DND-41 (cell line): ENCODE results near the gene AKIRIN2.

Experiments
- ATAC-seq: fragments of 200-7000 bp; cut with Tn5 transposase; 3 replicates; pipeline ENCODE4 v1.9.1; 2021; ENCODE audit warnings: low read depth; ENCODE audit not compliant: insufficient read depth
- DNase-seq: peaks from one replicate; pipeline ENCODE4 v3.0.0-alpha.2; 2020
- H2AFZ ChIP-seq: 2 replicates; pipeline ENCODE4 v1.6.0; 2012; ENCODE audit warnings: low read depth, low read length
- H3K27ac ChIP-seq: 2 replicates; pipeline ENCODE4 v1.5.1; 2012; ENCODE audit warnings: low read length, inconsistent platforms
- H3K27me3 ChIP-seq: fragments of 200-600 bp; sonication (generic); 2 replicates; pipeline ENCODE4 v1.6.0; 2012; ENCODE audit warnings: low read length, mild to moderate bottlenecking, inconsistent platforms; ENCODE audit not compliant: insufficient read depth, poor library complexity
- H3K36me3 ChIP-seq: 2 replicates; pipeline ENCODE4 v1.5.1; 2012; ENCODE audit warnings: low read length, inconsistent platforms; ENCODE audit not compliant: insufficient read depth
- H3K4me1 ChIP-seq: 2 replicates; pipeline ENCODE4 v1.5.1; 2012; ENCODE audit warnings: mild to moderate bottlenecking, low read length; ENCODE audit not compliant: insufficient read depth
- H3K4me2 ChIP-seq: 2 replicates; pipeline ENCODE4 v1.6.0; 2012; ENCODE audit warnings: mild to moderate bottlenecking, moderate library complexity, low read length, inconsistent platforms; ENCODE audit not compliant: insufficient read depth
- H3K4me3 ChIP-seq, 2 experiments: fragments of 200-600 bp in 1 of 2; shearing (Covaris generic) in 1 of 2; 2 replicates each; pipeline ENCODE4 v1.5.1; 2012 to 2016; ENCODE audit warnings: inconsistent platforms in 2 of 2, low read length in 2 of 2, mild to moderate bottlenecking in 2 of 2, low read depth in 1 of 2, moderate library complexity in 1 of 2
- H3K79me2 ChIP-seq: 2 replicates; pipeline ENCODE4 v1.6.0; 2012; ENCODE audit warnings: low read length, inconsistent platforms; ENCODE audit not compliant: insufficient read depth
- H3K9ac ChIP-seq: 2 replicates; pipeline ENCODE4 v1.6.0; 2012; ENCODE audit warnings: low read depth, mild to moderate bottlenecking, inconsistent platforms, low read length, moderate library complexity
- H3K9me3 ChIP-seq: 2 replicates; pipeline ENCODE4 v1.5.1; 2012; ENCODE audit warnings: low read length, moderate library complexity, mild to moderate bottlenecking, inconsistent platforms; ENCODE audit not compliant: insufficient read depth, severe bottlenecking
- H4K20me1 ChIP-seq: 2 replicates; pipeline ENCODE4 v1.6.0; 2012; ENCODE audit warnings: low read length; ENCODE audit not compliant: insufficient read depth
- EZH2 ChIP-seq: IDR thresholded peaks from 3 replicates; pipeline ENCODE4 v1.6.1; 2012; ENCODE audit warnings: borderline replicate concordance, low read depth, mild to moderate bottlenecking, moderate library complexity, low read length, inconsistent platforms; ENCODE audit not compliant: severe bottlenecking
- TF ChIP-seq, protein P1 (sequence below): IDR thresholded peaks from 2 replicates; pipeline ENCODE4 v1.5.1; 2012; ENCODE audit warnings: borderline replicate concordance, low read length, moderate library complexity, mild to moderate bottlenecking; ENCODE audit not compliant: poor library complexity, severe bottlenecking; ENCODE audit errors: extremely low read depth

Gene AKIRIN2

DNA sequence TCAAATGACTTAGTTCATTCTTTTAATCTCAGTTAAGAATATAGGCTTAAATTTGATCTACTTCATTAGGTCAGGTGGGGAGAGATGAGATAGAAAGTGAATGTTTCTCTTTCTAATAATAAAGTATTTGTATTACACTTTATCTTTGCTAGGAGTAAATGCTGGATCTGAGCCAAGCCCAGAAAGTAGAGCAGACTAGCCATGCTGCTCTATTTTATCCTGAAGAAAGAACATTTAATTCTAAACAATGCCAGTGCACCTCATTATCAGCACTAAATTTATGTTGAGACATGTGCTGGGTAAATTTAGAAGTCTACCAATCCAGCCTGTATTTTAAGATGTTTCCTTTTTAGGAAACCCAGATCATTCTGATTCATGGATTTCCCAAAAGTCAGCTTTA is 43.5 kb downstream of the AKIRIN2 start:
- Histone ChIP-seq H3K4me2 (no peak overlapping the region), H3K27ac (no peak overlapping the region), H3K4me3 (no peak overlapping the region), H3K27me3 (no peaks in the 10 kb centered on the region), H2AFZ (no peak overlapping the region), H3K9ac (no peak overlapping the region), H3K4me1 (peaks cover 31% of the 10 kb centered on the region), H3K36me3 (peaks cover 42% of the 10 kb centered on the region), H3K79me2 (no peaks in the 10 kb centered on the region), H4K20me1 (no peaks in the 10 kb centered on the region), H3K9me3 (no peaks in the 10 kb centered on the region)
- no peak for DNase-seq
- no peak for ATAC-seq
- TF ChIP-seq, protein P1, sequence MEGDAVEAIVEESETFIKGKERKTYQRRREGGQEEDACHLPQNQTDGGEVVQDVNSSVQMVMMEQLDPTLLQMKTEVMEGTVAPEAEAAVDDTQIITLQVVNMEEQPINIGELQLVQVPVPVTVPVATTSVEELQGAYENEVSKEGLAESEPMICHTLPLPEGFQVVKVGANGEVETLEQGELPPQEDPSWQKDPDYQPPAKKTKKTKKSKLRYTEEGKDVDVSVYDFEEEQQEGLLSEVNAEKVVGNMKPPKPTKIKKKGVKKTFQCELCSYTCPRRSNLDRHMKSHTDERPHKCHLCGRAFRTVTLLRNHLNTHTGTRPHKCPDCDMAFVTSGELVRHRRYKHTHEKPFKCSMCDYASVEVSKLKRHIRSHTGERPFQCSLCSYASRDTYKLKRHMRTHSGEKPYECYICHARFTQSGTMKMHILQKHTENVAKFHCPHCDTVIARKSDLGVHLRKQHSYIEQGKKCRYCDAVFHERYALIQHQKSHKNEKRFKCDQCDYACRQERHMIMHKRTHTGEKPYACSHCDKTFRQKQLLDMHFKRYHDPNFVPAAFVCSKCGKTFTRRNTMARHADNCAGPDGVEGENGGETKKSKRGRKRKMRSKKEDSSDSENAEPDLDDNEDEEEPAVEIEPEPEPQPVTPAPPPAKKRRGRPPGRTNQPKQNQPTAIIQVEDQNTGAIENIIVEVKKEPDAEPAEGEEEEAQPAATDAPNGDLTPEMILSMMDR, result no peak
- TF ChIP-seq EZH2, result no peak

DNA sequence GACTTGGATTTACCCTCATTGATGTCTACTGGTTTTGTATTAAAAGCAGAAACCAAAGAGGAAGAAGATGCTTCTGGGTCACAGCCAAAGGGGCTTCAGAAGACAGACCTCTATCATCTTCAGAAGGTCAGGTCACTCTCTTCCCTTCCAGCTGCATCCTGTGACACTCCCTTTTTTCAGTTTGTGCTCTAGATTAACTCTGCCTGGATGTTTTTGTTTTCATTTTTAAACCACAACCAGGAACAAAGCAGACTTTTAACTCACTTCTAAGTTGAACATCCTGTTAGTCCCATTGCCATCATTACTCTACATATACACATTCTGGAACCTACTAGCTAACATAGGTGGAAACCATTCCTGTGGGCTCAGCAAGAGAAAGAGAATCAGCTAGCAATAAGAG is 45.2 kb downstream of the AKIRIN2 start:
- Histone ChIP-seq H3K4me1 (peaks cover 31% of the 10 kb centered on the region), H3K4me3 (no peak overlapping the region), H3K9ac (peak overlapping the region; percentile 27; the same call in 1 of the 2 replicates), H2AFZ (no peak overlapping the region), H3K27me3 (no peaks in the 10 kb centered on the region), H3K27ac (peak overlapping the region; percentile 79), H3K79me2 (no peaks in the 10 kb centered on the region), H4K20me1 (no peaks in the 10 kb centered on the region), H3K9me3 (no peaks in the 10 kb centered on the region), H3K4me2 (peak overlapping the region; percentile 30; the same call in 1 of the 2 replicates), H3K36me3 (peaks cover 47% of the 10 kb centered on the region)
- ATAC-seq, result peak; percentile 96
- peak; percentile 61 for DNase-seq
- TF ChIP-seq, protein P1, result no peak
- no peak for TF ChIP-seq EZH2

DNA sequence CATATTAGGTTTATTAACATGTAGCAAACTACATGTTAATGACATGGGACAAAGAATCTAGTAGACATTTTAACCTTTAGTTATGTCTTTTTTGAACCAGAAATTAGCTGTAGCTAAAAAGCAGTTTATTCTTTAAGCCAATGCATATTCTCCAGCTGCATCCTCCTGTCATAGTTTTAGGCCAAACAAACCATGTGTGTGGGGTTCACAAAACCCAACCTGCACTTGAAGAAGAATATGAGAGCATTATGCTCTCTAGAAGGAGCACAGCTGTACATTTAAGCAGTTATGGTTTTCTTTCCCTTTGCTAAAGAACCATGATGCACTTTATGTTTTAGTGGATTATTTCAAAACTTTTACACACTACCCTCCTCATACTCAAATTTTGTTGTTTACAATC is 46.2 kb downstream of the AKIRIN2 start:
- Histone ChIP-seq H3K4me1 (peaks cover 31% of the 10 kb centered on the region), H3K4me3 (no peak overlapping the region), H3K9me3 (no peaks in the 10 kb centered on the region), H3K4me2 (no peak overlapping the region), H3K36me3 (peaks cover 51% of the 10 kb centered on the region), H4K20me1 (no peaks in the 10 kb centered on the region), H3K27ac (peak overlapping the region; percentile 79), H3K27me3 (no peaks in the 10 kb centered on the region), H3K9ac (no peak overlapping the region), H2AFZ (no peak overlapping the region), H3K79me2 (no peaks in the 10 kb centered on the region)
- no peak for ATAC-seq
- DNase-seq, result no peak
- TF ChIP-seq, protein P1, result no peak
- no peak for TF ChIP-seq EZH2

DNA sequence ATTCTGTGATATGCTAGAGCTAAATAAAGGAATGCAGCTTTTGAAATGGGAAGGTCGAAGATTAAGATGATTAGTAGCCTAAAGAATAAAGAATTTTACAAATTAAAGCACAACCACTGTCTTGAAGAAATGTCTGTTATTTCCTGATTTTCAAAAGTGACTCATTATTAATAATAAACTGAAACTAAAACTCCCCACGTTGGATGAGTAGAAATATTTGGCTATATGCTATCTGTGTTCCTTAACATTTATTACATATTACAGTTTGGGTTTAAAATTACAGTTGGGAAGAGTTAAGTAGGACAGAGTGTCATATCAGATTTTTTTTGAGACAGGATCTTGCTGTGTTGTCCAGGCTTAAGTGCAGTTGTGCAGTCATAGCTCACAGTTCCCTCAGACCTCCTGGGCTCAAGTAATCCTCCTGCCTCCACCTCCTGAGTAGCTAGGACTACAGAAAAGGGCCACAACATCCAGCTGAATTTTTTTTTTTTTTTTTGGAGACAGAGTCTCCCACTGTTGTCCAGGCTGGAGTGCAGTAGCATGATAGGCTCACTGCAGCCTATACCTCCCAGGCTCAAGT is 47.1 kb downstream of the AKIRIN2 start:
- TF ChIP-seq EZH2, result no peak
- TF ChIP-seq, protein P1, result no peak
- Histone ChIP-seq H3K9ac (no peak overlapping the region), H3K9me3 (no peaks in the 10 kb centered on the region), H3K79me2 (no peaks in the 10 kb centered on the region), H3K27me3 (no peaks in the 10 kb centered on the region), H3K36me3 (peaks cover 46% of the 10 kb centered on the region), H3K4me1 (peaks cover 31% of the 10 kb centered on the region), H2AFZ (no peak overlapping the region), H4K20me1 (no peaks in the 10 kb centered on the region), H3K4me2 (no peak overlapping the region), H3K27ac (no peak overlapping the region), H3K4me3 (no peak overlapping the region)
- DNase-seq, result no peak
- ATAC-seq, result no peak
